Measurements from ENCODE around the gene EWSR1. TPM values are rescaled to one million over a fixed set of nuclear protein-coding genes. Genes with fewer than 3 reads are reported as not detected.
A peak's percentile ranks its signal among the peaks of the same experiment; 100 is the strongest.

The EWSR1 gene
- polyA plus RNA-seq, 6 donors from 2014 or later = 175 to 252 (median 194) TPM

GRCh38 chr22:29314537-29315285 is 46.6 kb downstream of the EWSR1 start:
- peaks cover 0 to 16% of the 10 kb centered on the region in 2 donors for H3K36me3 Mint-ChIP-seq

GRCh38 chr22:29315286-29316140 is 47.4 kb downstream of the EWSR1 start, which contains the start of gene RASL10A:
RASL10A (minus strand) TSS chr22:29315697; CDS start chr22:29315246, 451 bp downstream.
- ATAC-seq (ENCODE audit: low read depth in 2 of 2) = peak in 1 of 2 donors; percentile 18
- Mint-ChIP-seq H3K4me1 (peaks cover 17 to 22% (median 21%) of the 10 kb centered on the region in 3 donors), H3K9me3 (peaks cover 0 to 2% (median 0%) of the 10 kb centered on the region in 7 donors), H3K27ac (peak within 1 kb of the TSS in 3 of 6 donors; percentile 36 to 89 (median 38)), H3K36me3 (peaks cover 0 to 16% of the 10 kb centered on the region in 2 donors), H3K27me3 (peaks cover 20 to 48% (median 41%) of the 10 kb centered on the region in 3 donors), H3K4me3 (peak within 1 kb of the TSS; percentile 34 to 88 (median 75))
- no peak for DNase-seq

More at GRCh38 chr22:29314537-29315285, 46.6 kb downstream of the EWSR1 start:
- Mint-ChIP-seq H3K9me3 (peaks cover 0 to 2% (median 0%) of the 10 kb centered on the region in 7 donors), H3K27ac (peak overlapping the region in 3 of 6 donors; percentile 36 to 89 (median 71)), H3K4me1 (peaks cover 17 to 22% (median 21%) of the 10 kb centered on the region in 3 donors), H3K27me3 (peaks cover 20 to 51% (median 41%) of the 10 kb centered on the region in 3 donors), H3K4me3 (peak overlapping the region; percentile 34 to 88 (median 75))
- ATAC-seq (ENCODE audit: low read depth in 2 of 2) = no peak
- DNase-seq = no peak

GRCh38 chr22:29316141-29316828 is 48.2 kb downstream of the EWSR1 start:
- ATAC-seq (ENCODE audit: low read depth in 2 of 2) = no peak
- Mint-ChIP-seq H3K27me3 (peaks cover 20 to 41% (median 41%) of the 10 kb centered on the region in 3 donors), H3K4me3 (peak overlapping the region in 6 of 8 donors; percentile 35 to 76 (median 45)), H3K27ac (peak overlapping the region in 1 of 6 donors; percentile 32), H3K36me3 (peaks cover 0 to 16% of the 10 kb centered on the region in 2 donors), H3K4me1 (peaks cover 17 to 21% (median 19%) of the 10 kb centered on the region in 3 donors), H3K9me3 (peaks cover 0 to 2% (median 0%) of the 10 kb centered on the region in 7 donors)
- DNase-seq = no peak

DNA sequence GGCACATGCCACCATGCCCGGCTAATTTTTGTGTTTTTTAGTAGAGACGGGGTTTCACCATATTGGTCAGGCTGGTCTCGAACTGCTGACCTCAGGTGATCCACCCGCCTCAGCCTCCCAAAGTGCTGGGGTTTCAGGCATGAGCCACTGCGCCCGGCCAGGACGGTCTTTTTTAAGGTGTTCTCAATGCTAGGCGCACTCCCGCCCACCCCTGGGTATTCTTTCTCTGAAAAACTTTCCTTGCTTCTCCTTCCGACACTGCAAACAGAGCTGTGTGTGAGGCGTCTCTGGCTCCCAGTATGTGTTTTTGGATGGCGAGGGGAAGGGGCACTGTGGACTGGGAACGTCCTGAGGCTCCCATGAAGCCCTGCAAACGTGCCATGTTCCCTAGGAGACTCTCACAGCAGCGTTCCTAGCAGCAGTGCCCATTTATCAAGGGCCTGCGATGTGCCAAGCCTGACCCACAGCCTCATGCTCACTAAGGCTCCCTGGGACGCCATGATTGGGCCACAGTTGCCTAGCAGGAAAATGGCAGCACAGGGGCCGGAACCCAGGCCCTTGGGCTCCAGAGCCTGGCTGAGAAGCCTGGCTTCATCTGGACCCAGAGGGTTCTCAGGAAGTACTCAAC is 49.9 kb downstream of the EWSR1 start:
- Mint-ChIP-seq H3K27ac (peak overlapping the region in 2 of 6 donors; percentile 7 to 70), H3K27me3 (peaks cover 13 to 27% (median 27%) of the 10 kb centered on the region in 3 donors), H3K4me1 (peaks cover 17 to 19% (median 18%) of the 10 kb centered on the region in 3 donors), H3K9me3 (peaks cover 0 to 2% (median 0%) of the 10 kb centered on the region in 7 donors), H3K4me3 (peak overlapping the region in 2 of 8 donors; percentile 44 to 47), H3K36me3 (peaks cover 0 to 16% of the 10 kb centered on the region in 2 donors)
- no peak for DNase-seq
- no peak for ATAC-seq (ENCODE audit: low read depth in 2 of 2)

GRCh38 chr22:29319072-29319471 is 51.0 kb downstream of the EWSR1 start:
- H3K4me3 Mint-ChIP-seq = no peak overlapping the region
- H3K4me1 Mint-ChIP-seq = peaks cover 6 to 12% (median 8%) of the 10 kb centered on the region in 3 donors
- peaks cover 0 to 2% (median 0%) of the 10 kb centered on the region in 7 donors for H3K9me3 Mint-ChIP-seq
- peaks cover 4 to 16% (median 16%) of the 10 kb centered on the region in 3 donors for H3K27me3 Mint-ChIP-seq
- peaks cover 6 to 11% of the 10 kb centered on the region in 2 donors for H3K36me3 Mint-ChIP-seq
- no peak for DNase-seq
- H3K27ac Mint-ChIP-seq = no peak overlapping the region
- ATAC-seq (ENCODE audit: low read depth in 2 of 2) = no peak

DNA sequence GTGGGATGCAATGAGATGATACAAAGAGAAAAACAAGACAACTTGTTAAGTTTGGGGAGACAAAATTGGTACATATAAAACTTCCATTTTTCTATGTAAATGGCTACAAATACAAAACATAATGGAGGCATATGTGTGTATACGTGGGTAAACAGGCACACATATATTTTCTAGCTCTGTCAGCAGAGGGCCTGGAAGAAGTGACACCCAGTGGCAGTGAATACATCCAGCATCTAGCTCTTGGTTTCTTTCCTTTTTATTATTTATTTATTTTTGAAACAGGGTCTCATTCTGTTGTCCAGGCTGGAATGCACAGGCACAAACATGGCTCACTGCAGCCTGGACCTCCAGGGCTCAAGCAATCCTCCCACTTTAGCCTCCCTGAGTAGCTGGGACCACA is 52.5 kb downstream of the EWSR1 start:
- ATAC-seq (ENCODE audit: low read depth in 2 of 2) (no peak), DNase-seq (no peak)
- Mint-ChIP-seq H3K36me3 (peaks cover 6% of the 10 kb centered on the region in 2 donors), H3K27ac (no peak overlapping the region), H3K4me3 (no peak overlapping the region), H3K9me3 (no peaks in the 10 kb centered on the region), H3K27me3 (peaks cover 0 to 8% (median 8%) of the 10 kb centered on the region in 3 donors), H3K4me1 (peaks cover 0 to 5% (median 0%) of the 10 kb centered on the region in 3 donors)

- ATAC-seq (ENCODE audit: low read depth in 2 of 2) (no peak), DNase-seq (no peak)
- Mint-ChIP-seq H3K27me3 (no peaks in the 10 kb centered on the region), H3K27ac (peak overlapping the region in 2 of 6 donors; percentile 15 to 76), H3K36me3 (peaks cover 0 to 6% of the 10 kb centered on the region in 2 donors), H3K4me1 (peaks cover 0 to 8% (median 1%) of the 10 kb centered on the region in 3 donors), H3K9me3 (no peaks in the 10 kb centered on the region), H3K4me3 (no peak overlapping the region)
These were observed 55.6 kb downstream of the EWSR1 start for GRCh38 chr22:29323641-29324040.

DNA sequence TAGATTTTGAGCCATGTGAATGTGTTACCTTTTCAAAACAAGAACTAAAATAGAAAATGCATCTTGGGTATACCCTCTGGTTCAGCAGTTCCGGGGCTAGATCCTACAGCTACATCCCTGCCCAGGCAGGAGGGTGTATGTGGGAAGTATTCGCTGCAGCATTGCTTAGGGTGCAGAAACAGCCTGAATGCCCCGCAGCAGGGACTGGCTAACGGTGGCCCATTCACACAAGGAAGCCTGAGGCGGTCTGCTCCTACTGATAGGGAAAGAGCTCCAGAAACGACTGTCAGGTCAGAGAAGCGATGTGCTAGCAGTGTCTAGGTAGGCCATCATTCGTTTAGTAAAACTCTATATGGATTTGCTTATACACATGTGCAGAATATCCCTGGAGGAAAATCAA is 57.3 kb downstream of the EWSR1 start:
- no peak overlapping the region for H3K4me3 Mint-ChIP-seq
- ATAC-seq (ENCODE audit: low read depth in 2 of 2) = no peak
- peak overlapping the region in 2 of 6 donors; percentile 15 to 44 for H3K27ac Mint-ChIP-seq
- no peaks in the 10 kb centered on the region for H3K9me3 Mint-ChIP-seq
- peaks cover 6 to 8% of the 10 kb centered on the region in 2 donors for H3K36me3 Mint-ChIP-seq
- no peak for DNase-seq
- no peaks in the 10 kb centered on the region for H3K27me3 Mint-ChIP-seq
- H3K4me1 Mint-ChIP-seq = peaks cover 0 to 8% (median 1%) of the 10 kb centered on the region in 3 donors

DNA sequence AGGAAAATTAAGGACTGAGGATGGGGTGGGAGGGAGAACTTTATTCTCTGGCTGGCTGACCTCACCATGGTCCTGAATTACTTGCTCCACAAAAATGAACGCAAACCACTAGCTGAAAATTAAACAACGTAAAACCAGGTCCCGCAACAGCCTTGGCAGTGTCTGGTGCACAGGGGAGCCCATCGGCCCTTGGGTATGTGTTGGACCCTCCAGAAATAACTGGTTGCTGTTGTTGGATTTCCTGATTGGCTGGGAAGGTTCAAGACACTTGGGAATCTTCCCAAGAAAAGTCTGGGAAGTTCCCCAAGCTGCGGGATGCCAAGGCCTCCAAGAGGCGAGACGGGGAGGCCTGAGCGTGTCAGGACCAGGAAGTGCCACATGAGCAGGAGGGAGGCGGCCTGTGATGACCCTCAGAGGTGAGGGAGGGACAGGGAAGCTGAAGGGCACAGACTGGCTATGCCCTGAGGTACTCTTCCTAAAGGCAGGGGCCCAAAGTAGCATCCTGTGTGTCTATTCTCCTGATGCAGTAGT is 57.8 kb downstream of the EWSR1 start:
- H3K27me3 Mint-ChIP-seq = no peaks in the 10 kb centered on the region
- H3K9me3 Mint-ChIP-seq = no peaks in the 10 kb centered on the region
- ATAC-seq (ENCODE audit: low read depth in 2 of 2) (no peak), DNase-seq (no peak)
- peaks cover 6 to 8% of the 10 kb centered on the region in 2 donors for H3K36me3 Mint-ChIP-seq
- H3K27ac Mint-ChIP-seq = peak overlapping the region in 1 of 6 donors; percentile 15
- peak overlapping the region in 1 of 8 donors; percentile 53 for H3K4me3 Mint-ChIP-seq
- peaks cover 0 to 8% (median 1%) of the 10 kb centered on the region in 3 donors for H3K4me1 Mint-ChIP-seq

GRCh38 chr22:29326481-29326880 is 58.4 kb downstream of the EWSR1 start:
- ATAC-seq (ENCODE audit: low read depth in 2 of 2) (no peak), DNase-seq (no peak)
- Mint-ChIP-seq H3K4me1 (peaks cover 0 to 8% (median 1%) of the 10 kb centered on the region in 3 donors), H3K27me3 (no peaks in the 10 kb centered on the region), H3K9me3 (no peaks in the 10 kb centered on the region), H3K36me3 (peaks cover 6 to 8% of the 10 kb centered on the region in 2 donors), H3K4me3 (no peak overlapping the region), H3K27ac (peak overlapping the region in 4 of 6 donors; percentile 28 to 91 (median 52))

GRCh38 chr22:29327089-29327764 is 59.2 kb downstream of the EWSR1 start:
- no peak overlapping the region for H3K4me3 Mint-ChIP-seq
- no peaks in the 10 kb centered on the region for H3K9me3 Mint-ChIP-seq
- H3K27me3 Mint-ChIP-seq = no peaks in the 10 kb centered on the region
- H3K4me1 Mint-ChIP-seq = peaks cover 0 to 8% (median 1%) of the 10 kb centered on the region in 3 donors
- ATAC-seq (ENCODE audit: low read depth in 2 of 2) (no peak), DNase-seq (no peak)
- peak overlapping the region; percentile 25 to 93 (median 58) for H3K27ac Mint-ChIP-seq
- peaks cover 6 to 8% of the 10 kb centered on the region in 2 donors for H3K36me3 Mint-ChIP-seq
